Measurements from ENCODE around the gene MLC1.

GRCh38 chr22:50046019-50046415 lies 39.2 kb downstream of the MLC1 start:
- TF ChIP-seq CTCF (IDR thresholded peaks at IDR 0.05) (no peak), TCF7L2 (IDR thresholded peaks at IDR 0.05; ENCODE audit: low read depth, low read length) (no peak)
- TF ChIP-seq, protein P1, sequence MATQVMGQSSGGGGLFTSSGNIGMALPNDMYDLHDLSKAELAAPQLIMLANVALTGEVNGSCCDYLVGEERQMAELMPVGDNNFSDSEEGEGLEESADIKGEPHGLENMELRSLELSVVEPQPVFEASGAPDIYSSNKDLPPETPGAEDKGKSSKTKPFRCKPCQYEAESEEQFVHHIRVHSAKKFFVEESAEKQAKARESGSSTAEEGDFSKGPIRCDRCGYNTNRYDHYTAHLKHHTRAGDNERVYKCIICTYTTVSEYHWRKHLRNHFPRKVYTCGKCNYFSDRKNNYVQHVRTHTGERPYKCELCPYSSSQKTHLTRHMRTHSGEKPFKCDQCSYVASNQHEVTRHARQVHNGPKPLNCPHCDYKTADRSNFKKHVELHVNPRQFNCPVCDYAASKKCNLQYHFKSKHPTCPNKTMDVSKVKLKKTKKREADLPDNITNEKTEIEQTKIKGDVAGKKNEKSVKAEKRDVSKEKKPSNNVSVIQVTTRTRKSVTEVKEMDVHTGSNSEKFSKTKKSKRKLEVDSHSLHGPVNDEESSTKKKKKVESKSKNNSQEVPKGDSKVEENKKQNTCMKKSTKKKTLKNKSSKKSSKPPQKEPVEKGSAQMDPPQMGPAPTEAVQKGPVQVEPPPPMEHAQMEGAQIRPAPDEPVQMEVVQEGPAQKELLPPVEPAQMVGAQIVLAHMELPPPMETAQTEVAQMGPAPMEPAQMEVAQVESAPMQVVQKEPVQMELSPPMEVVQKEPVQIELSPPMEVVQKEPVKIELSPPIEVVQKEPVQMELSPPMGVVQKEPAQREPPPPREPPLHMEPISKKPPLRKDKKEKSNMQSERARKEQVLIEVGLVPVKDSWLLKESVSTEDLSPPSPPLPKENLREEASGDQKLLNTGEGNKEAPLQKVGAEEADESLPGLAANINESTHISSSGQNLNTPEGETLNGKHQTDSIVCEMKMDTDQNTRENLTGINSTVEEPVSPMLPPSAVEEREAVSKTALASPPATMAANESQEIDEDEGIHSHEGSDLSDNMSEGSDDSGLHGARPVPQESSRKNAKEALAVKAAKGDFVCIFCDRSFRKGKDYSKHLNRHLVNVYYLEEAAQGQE (IDR thresholded peaks at IDR 0.05; ENCODE audit: insufficient read depth in 1 of 2, low read depth in 2 of 2, low read length in 1 of 2) = no peak
